ENCODE results near the gene COLEC12.

Gene COLEC12

GRCh38 chr18:505483-506122 is 5.1 kb upstream of the COLEC12 start:
- DNase-seq: no peak

GRCh38 chr18:501406-501714 is 859 bp upstream of the COLEC12 start:
- no peak for DNase-seq

GRCh38 chr18:499776-500631 is 497 bp downstream of the COLEC12 start:
- no peak for DNase-seq

DNA sequence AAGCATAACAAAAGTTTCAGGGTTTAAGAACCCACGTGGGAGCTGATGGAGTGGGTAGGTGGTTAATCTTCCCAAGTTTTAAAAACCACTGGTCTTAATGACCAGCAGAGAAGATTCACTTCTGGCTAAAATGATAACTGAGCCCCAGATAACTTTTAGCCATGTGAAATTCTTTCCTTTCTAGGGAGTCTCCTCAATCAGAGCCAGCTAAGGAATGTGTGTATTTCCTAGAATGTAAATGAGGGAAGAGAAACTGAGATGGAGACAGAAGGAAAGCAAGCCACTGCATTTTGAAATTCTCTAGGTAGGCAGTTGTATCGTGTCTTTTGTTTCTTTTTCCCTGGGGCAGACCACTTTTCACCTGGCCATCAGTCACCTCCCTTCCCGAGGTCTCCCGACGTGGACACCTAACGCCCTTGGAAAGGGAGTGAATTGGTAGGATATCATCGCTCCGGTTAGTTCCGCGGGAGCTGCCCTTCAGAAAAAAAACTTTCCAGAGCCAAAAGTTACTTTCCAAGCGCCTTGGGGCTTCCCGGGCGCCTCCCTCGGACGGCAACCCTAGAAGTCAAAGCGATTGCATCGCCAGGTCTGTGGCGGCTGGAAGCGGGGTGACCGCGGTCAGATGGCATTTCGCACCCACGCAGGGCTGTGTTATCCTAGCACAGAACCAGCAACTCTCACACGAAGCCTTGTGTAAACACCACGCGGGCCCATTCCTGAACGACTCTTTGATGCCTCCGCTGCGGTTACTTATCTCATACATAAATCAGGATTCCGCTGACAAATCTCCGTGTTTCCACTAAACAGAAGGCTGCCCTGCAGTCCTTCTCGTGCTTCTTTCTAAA is 1.3 kb downstream of the COLEC12 start:
- DNase-seq: no peak

- no peak for DNase-seq
Observed at GRCh38 chr18:497688-498087, 2.8 kb downstream of the COLEC12 start.

DNA sequence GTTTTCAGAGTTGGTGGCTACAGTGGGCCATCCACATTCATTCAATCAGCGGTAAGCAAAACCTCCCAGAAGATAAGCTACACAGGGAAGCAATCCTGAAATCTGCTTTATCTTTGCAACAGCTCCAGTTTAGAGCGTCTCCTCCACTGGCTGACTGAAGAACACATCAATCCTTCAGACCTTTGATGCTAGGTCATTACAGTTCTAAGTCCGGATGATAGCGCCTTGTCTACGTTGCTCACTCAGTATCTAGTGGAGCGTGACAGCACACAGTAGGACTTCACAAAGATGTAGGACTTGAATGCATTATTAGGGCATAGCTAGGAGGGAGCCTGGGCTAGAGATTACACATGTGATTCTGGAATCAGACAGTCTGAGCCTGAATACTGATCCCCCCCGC is 5.0 kb downstream of the COLEC12 start:
- DNase-seq: no peak

DNA sequence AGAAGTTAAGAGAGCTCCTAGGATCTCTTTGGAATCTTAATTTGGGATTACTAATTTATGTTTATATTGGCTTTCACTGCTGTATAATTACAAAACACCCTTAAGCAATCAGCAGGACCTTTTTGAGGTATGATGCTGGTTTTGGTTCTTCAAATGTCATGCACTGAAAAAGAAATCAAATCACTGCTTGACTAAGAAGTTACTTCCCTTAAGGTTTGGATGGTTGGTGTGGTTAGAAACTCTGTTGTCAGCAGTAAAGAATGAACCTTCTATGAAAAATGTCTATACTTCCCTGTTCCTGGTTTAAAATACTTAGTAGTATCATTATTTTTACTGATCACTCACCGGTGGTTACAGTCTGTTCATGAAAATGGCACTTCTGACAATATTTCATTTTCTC is 5.5 kb downstream of the COLEC12 start:
- DNase-seq: no peak

- no peak for DNase-seq
Observed at GRCh38 chr18:493986-494983, 6.2 kb downstream of the COLEC12 start.

DNA sequence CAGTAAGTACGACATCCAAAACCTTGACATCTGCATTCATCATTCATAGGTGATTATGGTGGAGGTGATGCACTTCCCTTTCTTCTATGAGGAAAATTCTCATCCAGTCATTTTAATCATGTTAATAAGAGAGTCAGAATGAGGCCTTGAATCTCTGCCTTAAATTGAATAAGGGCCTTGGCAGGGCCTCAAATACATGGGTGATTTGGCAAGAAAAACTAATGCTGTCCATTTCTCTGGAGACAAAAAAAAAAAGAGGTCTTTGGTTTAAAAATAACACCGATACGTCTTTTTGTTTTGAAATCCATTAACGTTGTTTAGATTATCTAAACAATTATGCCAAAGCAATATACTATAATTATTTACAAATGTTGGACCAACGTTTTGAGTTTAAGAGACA is 8.1 kb downstream of the COLEC12 start:
- no peak for DNase-seq

- no peak for DNase-seq
Observed at GRCh38 chr18:490624-491023, 9.9 kb downstream of the COLEC12 start.

GRCh38 chr18:490024-490366 is 10.5 kb downstream of the COLEC12 start:
- DNase-seq: no peak

- no peak for DNase-seq
Observed at GRCh38 chr18:489244-490023, 11.1 kb downstream of the COLEC12 start.

- no peak for DNase-seq
Observed at GRCh38 chr18:486929-487740, 13.4 kb downstream of the COLEC12 start.

DNA sequence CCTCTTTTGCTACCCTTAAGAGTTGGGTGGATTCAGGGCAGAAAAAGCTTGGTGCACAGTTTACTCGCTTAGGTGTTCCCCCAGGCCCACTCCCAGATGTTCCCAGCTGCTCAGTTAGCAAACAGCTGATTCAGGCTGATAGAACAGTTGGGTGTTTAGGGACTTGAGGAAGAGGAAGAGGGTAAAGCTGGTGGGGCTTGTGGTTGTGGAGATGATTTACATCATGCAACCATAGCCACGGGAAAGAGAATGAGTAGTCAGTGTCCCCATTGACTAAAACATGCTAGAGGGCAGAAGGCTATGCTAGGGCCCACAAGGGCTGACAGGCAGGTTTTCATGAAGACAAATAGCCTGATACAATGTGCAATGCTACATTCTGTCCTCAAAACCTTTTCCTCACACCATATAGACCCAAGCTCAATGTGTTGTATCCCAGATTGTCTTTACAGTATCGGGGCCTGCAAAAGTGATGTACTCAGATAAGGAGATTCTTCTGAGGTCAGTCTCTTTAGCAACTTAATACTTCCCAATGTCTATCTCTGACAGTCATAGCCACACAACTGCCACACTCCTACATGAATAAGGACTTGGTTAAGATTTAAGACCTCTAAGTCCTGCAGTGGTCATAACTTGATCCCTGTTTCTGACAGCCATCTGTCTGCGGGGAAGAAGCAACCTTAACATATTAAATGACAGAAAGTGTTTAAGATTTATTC is 15.6 kb downstream of the COLEC12 start:
- no peak for DNase-seq

- no peak for DNase-seq
Observed at GRCh38 chr18:478681-479080, 21.8 kb downstream of the COLEC12 start.

GRCh38 chr18:477565-477964 is 22.9 kb downstream of the COLEC12 start:
- DNase-seq: no peak

DNA sequence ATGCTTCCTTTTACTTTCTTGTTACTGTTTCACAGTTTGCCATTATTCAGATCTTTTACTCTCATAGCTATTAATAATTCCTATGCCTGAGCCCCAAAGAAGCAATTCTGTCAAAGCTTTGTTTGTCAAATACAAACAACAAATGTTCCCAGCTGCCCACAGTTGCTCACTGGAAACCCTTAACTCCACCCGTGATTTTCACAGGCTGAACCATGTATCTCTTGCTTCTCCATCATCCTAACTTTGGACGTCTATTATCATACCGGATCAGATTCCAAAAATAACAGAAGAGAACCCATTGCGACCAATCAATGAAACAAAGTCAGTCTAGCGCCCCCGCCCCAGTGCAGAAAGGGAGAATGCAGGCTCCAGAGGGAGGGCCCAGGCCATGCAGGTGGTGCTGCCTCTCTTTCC is 24.2 kb downstream of the COLEC12 start:
- no peak for DNase-seq

GRCh38 chr18:475202-476031 is 25.1 kb downstream of the COLEC12 start:
- no peak for DNase-seq

- DNase-seq: no peak
Observed at GRCh38 chr18:474416-474815, 26.1 kb downstream of the COLEC12 start.

All from activated CD8-positive, alpha-beta memory T cell treated with anti-CD3 and anti-CD28 coated beads, Interleukin-2, amount 50 U/mL, for 4 hours (primary cell).